DOHH2 (cell line): ENCODE measurements around the gene CFAP74.

Experiments used
- H3F3A ChIP-seq: fragments of 200-600 bp; sonication (generic), shearing (Covaris generic); 2 replicates; pipeline ENCODE4 v1.6.0; 2016; ENCODE audit warnings: antibody characterized with exemption, mild to moderate bottlenecking; ENCODE audit not compliant: control insufficient read depth, insufficient read depth
- H3K27ac ChIP-seq: fragments of 200-600 bp; sonication (generic); 2 replicates; pipeline ENCODE4 v1.5.1; 2014; ENCODE audit warnings: low read depth, mild to moderate bottlenecking, low read length, moderate library complexity
- H3K27me3 ChIP-seq: fragments of 200-600 bp; sonication (generic); 2 replicates; pipeline ENCODE4 v1.6.1; 2014; ENCODE audit warnings: mild to moderate bottlenecking, low read length, mixed read lengths; ENCODE audit not compliant: control insufficient read depth
- H3K36me3 ChIP-seq: fragments of 200-600 bp; sonication (generic); 2 replicates; pipeline ENCODE4 v1.6.1; 2014; ENCODE audit warnings: mild to moderate bottlenecking, low read length, moderate library complexity, mixed read lengths; ENCODE audit not compliant: control insufficient read depth
- H3K4me1 ChIP-seq: fragments of 200-600 bp; sonication (generic); 2 replicates; pipeline ENCODE4 v1.6.1; 2014; ENCODE audit warnings: mild to moderate bottlenecking, low read length, mixed read lengths; ENCODE audit not compliant: control insufficient read depth
- H3K4me2 ChIP-seq: fragments of 200-600 bp; sonication (generic); 2 replicates; pipeline ENCODE4 v1.6.0; 2014; ENCODE audit warnings: mild to moderate bottlenecking, low read length, moderate library complexity
- H3K4me3 ChIP-seq: fragments of 200-600 bp; sonication (generic); 2 replicates; pipeline ENCODE4 v1.5.1; 2014; ENCODE audit warnings: mild to moderate bottlenecking, low read length, mixed read lengths
- H3K79me2 ChIP-seq: fragments of 200-600 bp; sonication (generic); 2 replicates; pipeline ENCODE4 v1.6.1; 2014; ENCODE audit warnings: mild to moderate bottlenecking, low read length, mixed read lengths; ENCODE audit not compliant: control insufficient read depth
- H3K9me2 ChIP-seq: fragments of 200-600 bp; sonication (generic); replicated peaks from 2 replicates; pipeline ENCODE4 v1.6.1; 2014; ENCODE audit warnings: mild to moderate bottlenecking, low read length, mixed read lengths; ENCODE audit not compliant: control insufficient read depth
- H3K9me3 ChIP-seq: fragments of 200-600 bp; sonication (generic); 2 replicates; pipeline ENCODE4 v1.6.1; 2014; ENCODE audit warnings: antibody characterized with exemption, low read length, mixed read lengths; ENCODE audit not compliant: control insufficient read depth, insufficient read depth
- H4K20me1 ChIP-seq: fragments of 200-600 bp; sonication (generic); 2 replicates; pipeline ENCODE4 v1.6.0; 2014; ENCODE audit warnings: low read depth, mild to moderate bottlenecking, antibody characterized with exemption, low read length, moderate library complexity; ENCODE audit not compliant: control insufficient read depth, insufficient read depth
- CTCF ChIP-seq: fragments of 200-600 bp; sonication (generic); IDR thresholded peaks from one replicate; pipeline ENCODE4 v1.5.1; 2014; ENCODE audit warnings: antibody characterized with exemption, mild to moderate bottlenecking, low read depth, low read length; ENCODE audit not compliant: poor library complexity, severe bottlenecking
- EZH2phosphoT487 ChIP-seq: fragments of 200-600 bp; sonication (generic); IDR thresholded peaks from 2 replicates; pipeline ENCODE4 v1.6.1; 2017; ENCODE audit warnings: borderline replicate concordance, mild to moderate bottlenecking, antibody characterized with exemption, low read length, moderate library complexity, mixed read lengths

Gene CFAP74

GRCh38 chr1:1922956-1923833 is 80.4 kb downstream of the CFAP74 start:
- Histone ChIP-seq H3K9me3 (no peaks in the 10 kb centered on the region), H3K27ac (no peak overlapping the region), H3K36me3 (no peaks in the 10 kb centered on the region), H3K9me2 (no peaks in the 10 kb centered on the region), H3K4me2 (no peak overlapping the region), H3F3A (no peaks in the 10 kb centered on the region), H4K20me1 (no peaks in the 10 kb centered on the region), H3K4me1 (peaks cover 14% of the 10 kb centered on the region), H3K79me2 (no peaks in the 10 kb centered on the region), H3K27me3 (peaks cover 3% of the 10 kb centered on the region; the same call in 1 of the 2 replicates), H3K4me3 (no peak overlapping the region)
- TF ChIP-seq CTCF (no peak), EZH2phosphoT487 (no peak)

GRCh38 chr1:1922702-1922955 is 81.0 kb downstream of the CFAP74 start:
- TF ChIP-seq EZH2phosphoT487 (no peak), CTCF (no peak)
- H4K20me1 ChIP-seq, result no peaks in the 10 kb centered on the region
- peaks cover 14% of the 10 kb centered on the region for H3K4me1 ChIP-seq
- no peaks in the 10 kb centered on the region for H3K9me2 ChIP-seq
- H3K4me2 ChIP-seq, result no peak overlapping the region
- no peak overlapping the region for H3K4me3 ChIP-seq
- H3F3A ChIP-seq, result no peaks in the 10 kb centered on the region
- peaks cover 7% of the 10 kb centered on the region; the same call in 1 of the 2 replicates for H3K27me3 ChIP-seq
- H3K36me3 ChIP-seq, result no peaks in the 10 kb centered on the region
- H3K9me3 ChIP-seq, result no peaks in the 10 kb centered on the region
- no peak overlapping the region for H3K27ac ChIP-seq
- no peaks in the 10 kb centered on the region for H3K79me2 ChIP-seq

GRCh38 chr1:1921901-1922701 is 81.5 kb downstream of the CFAP74 start:
- H3K36me3 ChIP-seq, result no peaks in the 10 kb centered on the region
- no peak overlapping the region for H3K4me2 ChIP-seq
- H3F3A ChIP-seq, result no peaks in the 10 kb centered on the region
- H3K79me2 ChIP-seq, result no peaks in the 10 kb centered on the region
- TF ChIP-seq EZH2phosphoT487 (no peak), CTCF (no peak)
- H3K9me3 ChIP-seq, result no peaks in the 10 kb centered on the region
- H3K4me3 ChIP-seq, result no peak overlapping the region
- no peaks in the 10 kb centered on the region for H4K20me1 ChIP-seq
- no peak overlapping the region for H3K27ac ChIP-seq
- H3K27me3 ChIP-seq, result peaks cover 7% of the 10 kb centered on the region; the same call in 1 of the 2 replicates
- peaks cover 14% of the 10 kb centered on the region for H3K4me1 ChIP-seq
- no peaks in the 10 kb centered on the region for H3K9me2 ChIP-seq
